HG03565 (cell line): Measurements from ENCODE around the gene ADSL.

Experiments
- ATAC-seq: cut with Tn5 transposase; IDR thresholded peaks from one replicate; pipeline ENCODE4 v1.9.1; 2021; ENCODE audit warnings: mild to moderate bottlenecking, moderate library complexity; ENCODE audit not compliant: unreplicated experiment

The ADSL gene

DNA sequence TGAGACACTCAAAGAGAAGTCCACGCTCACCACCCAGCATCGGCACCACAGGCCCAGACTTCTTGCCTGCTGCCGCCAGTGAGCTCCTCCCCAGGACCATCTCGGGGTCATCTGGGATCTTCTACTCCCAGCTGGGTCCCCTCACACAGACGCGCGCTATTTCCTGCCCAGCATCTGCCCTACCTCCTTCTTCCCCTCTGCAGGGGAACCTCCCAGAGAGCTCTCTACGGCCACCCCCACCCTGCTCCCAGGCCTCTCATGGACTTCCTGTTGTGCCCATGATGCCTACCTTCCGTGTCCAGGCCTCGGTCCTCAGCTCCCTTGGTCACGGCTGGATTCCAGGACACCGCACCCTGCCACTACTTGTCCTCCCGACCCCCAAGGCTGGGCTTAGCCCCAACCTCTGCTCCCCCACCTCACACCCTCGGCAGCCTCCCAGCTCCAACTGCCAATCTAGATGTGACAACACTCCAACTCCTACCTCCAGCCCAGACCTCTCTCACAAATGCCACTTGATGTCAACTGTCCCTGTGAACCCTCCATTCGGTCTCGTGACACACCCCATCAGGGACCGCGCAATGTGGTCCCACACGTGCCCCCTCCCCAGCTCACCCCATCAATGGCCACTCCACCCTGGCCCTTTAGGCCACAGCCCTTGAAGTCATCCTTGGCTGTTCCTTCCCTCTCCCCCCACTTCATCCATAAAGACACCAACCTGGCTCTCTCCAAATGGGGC lies 69.4 kb downstream of the ADSL start:
- no peak for ATAC-seq

DNA sequence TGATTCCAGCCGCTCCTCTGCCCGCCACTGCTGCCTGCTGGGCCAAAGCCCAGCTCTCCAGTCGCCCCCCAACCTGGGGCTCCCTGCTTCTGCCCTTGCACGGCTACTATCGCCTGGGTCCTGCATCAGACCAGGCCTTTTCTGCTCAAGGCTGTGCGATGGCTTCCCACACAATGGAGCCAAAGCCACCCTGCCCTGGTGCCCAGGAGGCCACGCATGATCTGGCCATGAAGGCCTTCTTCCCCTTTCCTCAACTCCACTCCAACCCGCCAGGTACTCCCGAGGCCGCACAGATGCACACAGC lies 69.9 kb downstream of the ADSL start:
- ATAC-seq = no peak

- no peak for ATAC-seq
Observed at GRCh38 chr22:40416636-40417035, 70.3 kb downstream of the ADSL start.

DNA sequence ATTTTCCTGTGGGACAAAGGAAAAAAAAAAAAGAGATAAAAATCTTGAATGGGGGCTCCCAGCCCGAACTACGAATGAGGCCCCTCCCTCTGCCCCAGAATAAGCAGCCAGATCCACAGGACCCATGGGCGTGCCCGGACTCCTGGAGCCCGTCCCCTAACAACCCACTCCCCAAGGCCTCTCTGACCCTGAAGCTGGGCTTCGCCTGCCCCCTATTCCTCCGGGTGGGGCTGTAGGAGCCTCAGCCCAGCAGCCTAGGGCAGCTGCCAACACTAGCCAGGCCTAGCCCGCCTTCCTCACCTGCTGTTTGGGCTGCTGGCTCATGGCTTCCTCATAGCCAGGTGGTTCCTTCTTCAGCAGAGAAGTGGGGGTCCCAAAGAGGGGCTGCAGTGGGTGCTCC lies 70.7 kb downstream of the ADSL start:
- ATAC-seq = no peak

- ATAC-seq = no peak
Observed at GRCh38 chr22:40417881-40418280, 71.6 kb downstream of the ADSL start.

DNA sequence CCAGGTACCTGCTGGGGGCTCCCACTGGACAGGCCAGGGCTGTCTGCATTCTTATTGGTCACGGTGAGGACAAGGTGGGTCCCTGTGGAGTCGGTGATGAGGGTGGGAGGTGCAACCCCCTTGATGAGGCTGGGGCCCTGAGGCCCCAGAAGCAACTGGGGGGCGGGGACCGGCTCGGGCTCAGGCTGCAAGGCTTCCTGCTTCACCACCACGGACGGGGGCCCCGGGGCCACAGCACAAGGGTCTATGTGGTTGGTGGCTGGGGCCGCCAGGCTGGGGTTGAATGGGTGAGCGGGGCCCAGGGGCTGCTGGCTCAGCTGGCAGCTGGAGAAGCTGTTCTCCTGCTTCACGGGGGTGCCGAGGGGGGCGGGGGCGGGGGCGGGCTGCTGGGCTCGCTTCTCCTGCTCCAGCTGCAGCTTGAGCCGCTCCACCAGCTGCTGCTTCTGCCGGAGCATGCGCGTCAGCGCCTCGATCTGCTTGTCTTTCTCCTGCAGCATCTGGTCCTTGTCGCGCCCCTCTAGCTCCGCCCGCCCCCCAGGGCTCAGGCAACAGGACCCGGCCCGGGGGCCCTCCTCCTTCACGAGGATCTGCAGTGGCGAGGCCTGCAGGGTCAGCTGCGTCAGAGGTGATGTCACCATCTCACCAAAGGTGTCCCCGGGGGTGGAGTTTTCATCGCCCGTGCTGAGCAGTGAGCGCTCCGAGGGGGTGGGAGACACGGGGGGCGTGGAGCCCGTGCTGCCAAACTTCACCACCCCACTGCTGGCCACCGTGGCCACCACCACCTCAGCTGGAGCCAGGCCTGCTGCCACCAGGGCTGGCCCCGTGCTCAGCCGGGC lies 72.3 kb downstream of the ADSL start:
- ATAC-seq = no peak

DNA sequence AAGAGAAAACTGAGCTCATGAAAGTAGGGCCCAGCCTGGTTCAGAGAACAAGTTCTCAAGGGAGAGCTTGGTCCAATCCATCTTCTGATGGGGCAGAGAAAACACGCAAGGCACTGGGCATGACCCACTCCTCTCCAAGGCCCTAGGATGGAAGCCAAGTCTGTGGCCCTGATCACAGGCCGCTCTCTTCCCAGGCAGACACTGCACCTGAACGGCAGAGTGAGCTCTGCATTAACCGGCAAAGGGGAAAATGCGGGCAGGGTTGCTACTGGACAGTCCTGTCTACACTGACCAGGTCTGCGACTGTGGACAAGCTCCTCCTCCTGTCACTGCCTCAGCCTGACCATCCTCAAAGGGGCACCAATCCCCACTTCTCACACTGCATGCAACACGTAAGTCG lies 73.4 kb downstream of the ADSL start:
- no peak for ATAC-seq

- no peak for ATAC-seq
Observed at GRCh38 chr22:40420341-40421081, 74.2 kb downstream of the ADSL start.

- no peak for ATAC-seq
Observed at GRCh38 chr22:40421082-40421350, 74.7 kb downstream of the ADSL start.

GRCh38 chr22:40421941-40422340 lies 75.6 kb downstream of the ADSL start:
- ATAC-seq = no peak

GRCh38 chr22:40422558-40423309 lies 76.4 kb downstream of the ADSL start:
- no peak for ATAC-seq

GRCh38 chr22:40423310-40423688 lies 77.0 kb downstream of the ADSL start:
- no peak for ATAC-seq

DNA sequence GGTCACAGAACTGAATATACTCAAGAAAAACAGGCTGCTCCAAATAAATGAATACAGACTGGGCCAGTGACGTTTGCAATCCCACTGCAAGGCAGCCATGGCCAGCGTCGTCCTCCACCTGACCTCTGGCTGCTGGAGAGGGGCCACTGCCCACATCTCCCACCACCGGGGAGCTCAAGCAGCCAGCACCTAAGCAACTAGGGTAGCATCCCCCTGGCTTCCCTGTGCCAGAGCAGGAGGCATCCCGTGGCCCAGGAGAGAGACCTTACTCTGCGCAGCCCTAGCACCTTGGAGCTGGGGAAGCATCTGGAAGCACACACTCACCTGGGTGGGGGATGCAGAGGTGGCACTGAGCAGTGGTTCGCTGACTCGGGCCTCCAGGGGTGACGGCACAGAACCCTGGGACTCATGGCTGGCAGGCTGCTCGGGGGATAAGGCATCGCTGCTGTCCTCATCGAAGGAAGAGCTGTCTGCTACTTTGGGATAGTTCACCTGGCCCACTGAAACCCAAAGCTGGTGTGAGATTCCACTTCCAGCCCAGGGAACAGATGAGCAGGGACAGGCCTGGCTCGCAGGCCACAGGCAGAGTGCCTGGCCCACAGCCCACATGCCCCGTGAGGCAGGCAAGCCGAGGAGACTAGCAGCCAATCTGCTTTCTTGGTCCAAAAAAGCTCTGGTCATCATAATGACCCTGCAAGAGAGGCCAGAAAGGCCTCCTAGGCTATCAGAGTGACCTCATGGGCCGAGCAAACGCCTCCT lies 77.8 kb downstream of the ADSL start:
- ATAC-seq = no peak

DNA sequence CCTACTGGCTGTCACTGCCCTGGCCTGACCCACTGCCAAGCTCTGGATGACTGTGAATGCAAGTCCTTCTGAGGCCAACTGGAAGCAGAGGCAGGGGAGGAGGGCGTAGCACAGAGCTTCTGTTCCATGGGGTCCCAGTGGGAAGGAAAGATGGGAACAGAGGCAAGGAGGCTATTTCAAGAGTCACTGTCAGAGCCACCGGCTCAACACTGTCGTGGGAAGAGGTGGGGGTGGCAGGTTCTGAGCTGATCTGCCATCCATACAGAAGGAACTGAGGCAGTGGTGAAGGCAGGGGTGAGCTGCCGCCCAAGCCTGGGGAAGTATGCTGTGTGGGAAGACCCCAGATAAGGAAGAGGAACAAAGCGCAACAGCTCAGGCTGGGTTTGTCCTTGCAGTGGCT lies 78.8 kb downstream of the ADSL start:
- ATAC-seq = no peak

DNA sequence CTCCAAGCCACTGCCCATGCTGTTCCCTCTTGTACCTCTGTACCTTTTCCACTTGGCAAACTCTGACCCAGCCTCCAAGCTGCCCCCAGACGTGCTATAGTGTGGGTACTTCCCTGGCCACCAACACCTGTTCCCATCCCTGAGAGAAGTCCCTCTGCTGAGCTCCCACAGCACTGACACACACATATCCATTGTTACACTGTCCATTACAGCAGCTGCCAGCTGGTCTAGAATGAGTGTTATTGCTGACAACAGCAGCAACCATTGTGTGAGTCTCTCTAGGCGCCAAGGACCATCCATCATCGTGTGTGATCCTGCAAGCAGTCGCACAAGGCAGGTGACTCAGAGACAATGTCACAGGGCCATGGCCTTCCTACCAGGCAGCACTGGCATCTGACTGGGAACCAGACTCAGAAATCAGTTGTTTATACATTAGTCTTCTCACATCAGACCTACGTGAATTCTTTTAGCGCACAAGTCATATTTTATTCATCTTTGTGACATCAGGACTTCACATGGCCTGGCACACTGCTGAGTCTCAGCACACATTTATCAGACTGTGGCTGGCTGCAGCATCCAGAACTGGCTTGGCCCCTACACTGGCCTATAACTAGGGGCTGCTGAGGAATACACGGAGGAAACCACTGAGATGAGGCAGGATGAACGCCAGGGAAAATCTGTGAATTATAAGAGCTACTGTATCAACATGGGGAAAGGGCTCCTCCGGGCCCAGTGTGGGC lies 80.5 kb downstream of the ADSL start:
- ATAC-seq = no peak

GRCh38 chr22:40428796-40429195 lies 82.5 kb downstream of the ADSL start:
- ATAC-seq = no peak

DNA sequence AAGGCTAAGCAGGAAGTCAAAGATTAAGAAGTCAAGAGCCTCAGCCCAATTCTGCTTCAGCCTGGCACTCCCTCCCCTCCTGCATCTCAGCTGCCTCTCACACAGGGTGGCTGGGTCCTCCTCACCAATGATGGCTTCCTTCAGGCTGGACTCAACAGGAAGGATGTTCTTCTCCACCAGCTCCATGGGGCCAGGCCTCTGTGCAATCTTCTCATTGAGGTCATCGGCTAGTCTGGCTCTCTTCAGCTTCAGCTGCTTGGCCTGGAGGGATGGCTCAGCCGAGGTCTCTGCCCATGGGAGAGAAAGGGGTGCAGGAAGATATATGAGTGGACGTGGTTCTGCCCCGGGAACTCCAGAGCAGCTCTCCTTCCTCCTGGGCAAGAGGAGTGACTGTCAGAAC lies 83.2 kb downstream of the ADSL start:
- ATAC-seq = no peak

DNA sequence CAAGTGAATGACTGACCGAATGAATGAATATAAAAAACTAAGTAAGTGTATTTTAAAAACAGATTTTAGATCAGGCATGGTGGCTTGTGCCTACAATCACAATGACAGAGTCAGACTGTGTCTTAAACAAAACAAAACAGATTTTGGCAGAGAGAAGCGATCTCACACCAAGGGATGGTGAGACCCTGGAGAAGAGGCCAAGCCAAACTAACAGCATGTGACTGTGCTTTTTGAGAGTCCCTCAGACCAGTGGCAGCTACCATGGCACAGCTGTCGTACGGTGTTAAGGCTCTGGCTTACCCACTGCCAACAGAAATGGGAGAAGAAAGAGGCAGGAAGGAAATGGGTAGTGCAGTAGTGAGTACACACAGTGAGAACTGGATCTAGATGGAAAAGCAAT lies 84.7 kb downstream of the ADSL start:
- no peak for ATAC-seq

DNA sequence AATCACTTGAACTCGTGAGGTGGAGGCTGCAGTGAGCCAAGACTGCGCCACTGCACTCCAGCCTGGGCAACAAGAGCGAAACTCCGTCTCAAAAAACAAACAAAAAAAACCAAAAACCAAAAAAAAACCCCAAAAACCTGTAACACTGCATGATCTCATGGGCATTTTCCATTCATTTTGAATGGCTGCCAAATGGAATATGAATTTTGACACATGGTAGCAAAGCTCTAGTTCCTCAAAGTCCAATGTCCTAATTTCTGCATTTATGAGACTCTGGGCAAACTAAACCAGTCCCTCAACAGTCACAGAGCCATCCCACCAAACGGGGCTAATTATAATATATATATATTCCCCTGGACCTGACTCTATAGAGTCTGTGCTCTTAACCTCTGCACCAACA lies 85.9 kb downstream of the ADSL start:
- no peak for ATAC-seq

GRCh38 chr22:40432625-40433024 lies 86.3 kb downstream of the ADSL start:
- ATAC-seq = no peak
